HFF-Myc (cell line): ENCODE data around the gene NHLH1.

Experiments
- DNase-seq: peaks from one replicate; pipeline ENCODE4 v3.0.0-alpha.2; 2011; ENCODE audit warnings: low read depth; ENCODE audit errors: extremely low read depth
- H3K4me3 ChIP-seq: replicated peaks from 2 replicates; pipeline ENCODE4 v1.5.1; 2011; ENCODE audit warnings: low read depth, mild to moderate bottlenecking, control low read depth, low read length
- TF ChIP-seq, protein P1 (sequence below): IDR thresholded peaks from 2 replicates; pipeline ENCODE4 v1.5.1; 2012; ENCODE audit warnings: mild to moderate bottlenecking, low read depth, low read length, control low read depth; ENCODE audit errors: missing control alignments

Gene NHLH1

DNA sequence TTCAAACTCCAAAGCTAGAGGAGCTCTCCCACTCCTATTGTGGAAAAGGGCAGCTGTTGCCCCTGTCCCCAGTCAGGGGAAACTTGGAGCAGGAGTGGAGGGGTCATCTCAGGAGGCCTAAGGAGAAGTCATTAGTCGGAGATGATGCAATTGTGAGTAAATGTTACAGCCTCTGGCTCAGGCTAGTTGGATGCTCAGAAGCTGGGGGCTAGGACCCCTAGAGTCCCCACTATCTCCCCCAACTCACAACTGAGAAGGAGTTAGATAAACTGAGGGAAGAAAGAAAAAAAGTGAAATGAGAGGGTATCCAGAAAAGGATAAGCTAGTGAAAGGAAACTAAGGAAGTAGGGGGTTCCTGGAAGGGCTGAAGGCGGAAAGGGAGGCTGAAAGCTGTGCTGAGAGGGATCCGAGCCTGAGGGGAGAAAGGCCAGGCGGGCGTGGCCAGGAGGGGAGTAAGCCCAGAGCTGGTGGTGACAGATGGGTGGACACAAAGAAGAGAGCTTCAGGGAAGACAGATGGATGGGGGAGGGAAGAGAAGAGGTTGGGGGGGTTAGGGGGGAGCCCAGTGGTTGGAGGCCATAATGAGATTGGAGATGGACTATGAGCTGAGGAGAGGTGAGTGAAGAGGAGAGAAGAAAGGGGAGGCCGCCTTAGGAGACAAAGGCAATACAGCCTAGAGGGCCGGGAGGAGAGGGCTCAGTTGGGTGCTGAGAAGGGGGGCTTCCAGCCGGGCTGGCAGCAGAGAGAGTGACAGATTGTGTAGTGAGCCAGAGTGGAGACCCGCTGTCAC, 4.5 kb upstream of the NHLH1 start:
- TF ChIP-seq, protein P1, sequence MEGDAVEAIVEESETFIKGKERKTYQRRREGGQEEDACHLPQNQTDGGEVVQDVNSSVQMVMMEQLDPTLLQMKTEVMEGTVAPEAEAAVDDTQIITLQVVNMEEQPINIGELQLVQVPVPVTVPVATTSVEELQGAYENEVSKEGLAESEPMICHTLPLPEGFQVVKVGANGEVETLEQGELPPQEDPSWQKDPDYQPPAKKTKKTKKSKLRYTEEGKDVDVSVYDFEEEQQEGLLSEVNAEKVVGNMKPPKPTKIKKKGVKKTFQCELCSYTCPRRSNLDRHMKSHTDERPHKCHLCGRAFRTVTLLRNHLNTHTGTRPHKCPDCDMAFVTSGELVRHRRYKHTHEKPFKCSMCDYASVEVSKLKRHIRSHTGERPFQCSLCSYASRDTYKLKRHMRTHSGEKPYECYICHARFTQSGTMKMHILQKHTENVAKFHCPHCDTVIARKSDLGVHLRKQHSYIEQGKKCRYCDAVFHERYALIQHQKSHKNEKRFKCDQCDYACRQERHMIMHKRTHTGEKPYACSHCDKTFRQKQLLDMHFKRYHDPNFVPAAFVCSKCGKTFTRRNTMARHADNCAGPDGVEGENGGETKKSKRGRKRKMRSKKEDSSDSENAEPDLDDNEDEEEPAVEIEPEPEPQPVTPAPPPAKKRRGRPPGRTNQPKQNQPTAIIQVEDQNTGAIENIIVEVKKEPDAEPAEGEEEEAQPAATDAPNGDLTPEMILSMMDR, result no peak
- no peak for DNase-seq
- no peak overlapping the region for H3K4me3 ChIP-seq

DNA sequence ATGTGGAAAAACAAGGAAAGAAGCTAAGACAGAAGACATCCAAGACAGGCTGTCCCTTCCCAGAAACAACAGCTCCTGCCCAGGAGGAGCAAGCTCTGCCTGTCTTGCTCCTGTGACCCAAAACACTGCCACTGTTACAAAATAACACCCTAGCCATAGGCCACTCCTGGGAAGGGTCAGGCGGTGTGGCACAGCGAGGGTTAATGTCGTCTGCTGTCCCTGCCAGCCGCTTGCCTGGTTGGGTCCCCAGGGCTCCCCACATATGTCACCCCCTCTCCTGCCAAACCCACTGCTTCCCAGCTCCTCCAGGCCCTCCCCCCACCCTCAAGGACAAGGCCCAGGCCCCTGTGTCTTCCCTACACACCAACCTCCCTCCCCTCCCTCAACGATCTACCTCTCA, 3.9 kb upstream of the NHLH1 start:
- TF ChIP-seq, protein P1, result no peak
- no peak for DNase-seq
- no peak overlapping the region for H3K4me3 ChIP-seq

DNA sequence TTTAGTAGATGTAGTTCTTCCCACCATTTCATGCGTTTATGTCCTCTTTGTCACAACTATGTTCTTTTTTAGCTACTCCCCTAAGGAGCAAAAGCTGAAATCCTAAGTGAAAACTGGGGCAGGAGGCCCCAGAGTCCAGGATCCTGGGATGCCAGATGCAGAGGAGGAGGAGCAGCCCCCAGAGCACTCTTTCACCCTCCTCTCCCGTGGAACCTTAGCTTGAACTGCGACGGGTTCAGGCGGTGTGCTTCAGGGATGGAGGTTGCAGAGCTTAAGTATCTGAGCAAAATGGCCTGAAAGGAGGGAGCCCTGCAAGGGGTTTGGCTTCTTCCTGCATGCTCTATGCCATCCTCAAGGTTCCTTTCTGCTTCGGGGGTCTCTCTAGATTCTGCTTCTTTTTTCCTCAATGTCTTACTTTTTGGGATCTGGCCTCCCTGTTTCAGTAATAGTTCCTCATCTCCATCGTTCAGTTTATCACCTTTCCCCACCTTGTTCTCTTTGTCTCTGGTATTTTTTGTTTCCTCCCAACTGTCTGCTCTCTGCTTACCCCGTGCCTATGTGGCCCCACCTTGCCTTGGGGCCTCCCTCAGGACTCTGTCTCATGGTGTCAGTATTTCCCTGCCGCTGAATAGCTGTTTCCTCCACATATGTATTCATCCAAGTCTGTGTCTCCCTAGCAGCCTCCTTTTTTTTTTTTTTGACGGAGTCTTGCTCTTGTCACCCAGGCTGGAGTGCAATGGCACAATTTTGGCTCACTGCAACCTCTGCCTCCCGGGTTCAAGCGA, 2.7 kb upstream of the NHLH1 start:
- H3K4me3 ChIP-seq, result no peak overlapping the region
- TF ChIP-seq, protein P1, result no peak
- DNase-seq, result no peak

DNA sequence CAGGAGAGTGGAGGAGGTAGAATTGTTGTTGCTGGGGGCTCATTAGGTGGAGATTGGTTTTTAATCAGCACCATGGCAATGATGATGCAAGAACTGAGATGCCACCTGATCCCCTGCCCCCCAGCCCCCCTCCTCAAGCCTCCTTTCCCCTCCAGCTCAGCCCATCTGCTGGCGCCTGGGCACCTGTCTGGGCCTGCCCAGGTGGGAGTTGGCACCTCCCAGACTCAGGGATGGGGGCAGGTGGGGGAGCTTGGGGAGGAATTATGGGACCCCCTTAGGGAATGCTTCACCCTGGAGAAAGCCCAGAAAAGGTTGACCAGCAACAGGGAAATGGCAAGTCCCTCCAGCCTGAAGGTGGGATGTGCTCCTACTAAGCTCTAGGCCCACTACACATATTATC, 1.5 kb upstream of the NHLH1 start:
- TF ChIP-seq, protein P1, result no peak
- no peak overlapping the region for H3K4me3 ChIP-seq
- no peak for DNase-seq

DNA sequence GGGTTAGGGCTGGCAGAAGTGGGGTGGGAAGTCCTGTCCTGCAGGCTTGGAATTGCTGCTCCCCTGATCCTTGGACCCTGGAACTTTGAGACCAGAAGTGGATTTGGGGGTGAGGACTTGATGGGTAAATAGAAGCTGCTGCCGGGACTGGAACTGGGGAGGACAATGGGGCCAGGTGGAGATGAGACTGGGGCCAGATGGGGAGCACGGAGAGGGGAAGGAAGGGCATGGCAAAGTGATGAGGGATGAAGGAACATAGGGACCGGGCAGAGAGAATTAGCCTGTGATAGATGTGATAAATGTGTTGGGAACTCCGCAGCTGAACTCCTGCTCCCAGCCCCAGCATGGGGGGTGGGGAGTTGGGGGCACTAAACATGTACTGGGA, 637 bp downstream of the NHLH1 start:
- DNase-seq, result no peak
- no peak overlapping the region for H3K4me3 ChIP-seq
- TF ChIP-seq, protein P1, result no peak

DNA sequence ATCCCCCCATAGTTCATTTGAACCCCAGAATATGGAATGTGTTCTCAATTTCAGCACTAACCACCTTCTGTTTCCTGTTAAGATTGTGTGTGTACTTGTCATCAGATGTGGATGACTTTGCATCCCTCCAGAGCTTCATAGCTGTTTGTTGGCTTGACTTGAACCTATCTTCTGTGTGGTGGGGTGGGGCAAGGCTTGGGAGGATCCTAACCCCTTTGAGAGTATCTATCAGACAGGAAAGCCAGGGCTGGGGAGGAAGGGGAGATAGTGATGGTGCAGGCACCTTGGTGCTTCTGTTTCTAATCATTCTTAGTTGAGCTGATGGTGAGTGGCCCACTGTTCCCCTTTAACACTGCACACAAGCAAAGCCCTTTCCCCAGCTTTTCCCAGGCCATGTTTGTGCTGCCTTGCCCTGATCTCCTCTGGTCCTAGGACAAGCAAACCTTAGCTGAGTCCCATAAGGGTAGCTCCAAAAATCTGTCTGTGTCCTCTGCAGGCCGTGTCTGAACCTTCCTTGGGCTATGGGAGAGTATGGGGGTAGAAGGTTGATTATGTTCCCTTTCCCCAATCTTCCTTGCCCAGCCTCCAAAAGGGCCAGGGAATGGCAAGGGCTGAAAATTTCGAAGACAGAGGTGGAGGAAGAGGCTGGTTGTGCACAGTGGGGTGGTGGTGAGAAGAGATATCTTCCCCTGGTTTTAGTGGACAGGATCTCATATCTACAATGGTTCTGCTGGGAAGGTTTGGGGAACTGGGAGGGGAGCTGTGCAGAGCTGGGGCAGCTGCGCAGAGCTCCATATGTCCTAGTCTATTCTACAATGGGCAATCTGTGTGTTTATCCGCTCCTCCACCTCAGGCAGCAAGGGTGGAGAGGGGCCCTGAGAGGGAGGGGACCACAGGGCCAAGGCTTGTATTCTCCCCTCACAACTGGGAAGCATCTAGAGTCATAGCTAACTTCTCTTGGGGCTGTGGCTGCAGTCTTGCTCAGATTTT, 1.4 kb downstream of the NHLH1 start:
- H3K4me3 ChIP-seq, result no peak overlapping the region
- DNase-seq, result no peak
- TF ChIP-seq, protein P1, result no peak
